Gastrocnemius medialis (tissue), 4 donors: Measurements from ENCODE around the gene KRT4. TPM values are rescaled to one million over a fixed set of nuclear protein-coding genes. Genes with fewer than 3 reads are reported as not detected.

ENCODE experiments used
- ATAC-seq, 2 donors: fragments of 150-250 bp; one replicate each; pipeline ENCODE4 v1.9.1; 2016
- DNase-seq, 2 donors: peaks; one replicate each; pipeline ENCODE4 v3.0.0-alpha.2; 2019
- H3K27ac ChIP-seq, 4 donors: fragments of 200-600 bp; sonication (generic); 1 replicate in 1 of 4; 2 replicates in 3 of 4; pipeline ENCODE4 v1.5.1; 2016 to 2018; ENCODE audit warnings: mild to moderate bottlenecking in 2 of 4, moderate library complexity in 1 of 4
- H3K27me3 ChIP-seq, 3 donors: fragments of 200-600 bp; sonication (generic) in 2 of 3; 1 replicate in 1 of 3; 2 replicates in 2 of 3; pipeline versions ENCODE4 v1.5.1 to v1.6.0; 2016 to 2019; ENCODE audit warnings: mild to moderate bottlenecking in 1 of 3, moderate library complexity in 1 of 3
- H3K36me3 ChIP-seq, 2 donors: fragments of 200-600 bp; sonication (generic) in 1 of 2; one replicate each; pipeline ENCODE4 v1.5.1; 2017 to 2018
- H3K4me1 ChIP-seq, 2 donors: fragments of 200-600 bp; sonication (generic) in 1 of 2; one replicate each; pipeline ENCODE4 v1.5.1; 2016 to 2017; ENCODE audit warnings: mild to moderate bottlenecking in 2 of 2
- H3K4me3 ChIP-seq, 4 donors: fragments of 200-600 bp; sonication (generic) in 3 of 4; 1 replicate in 1 of 4; 2 replicates in 3 of 4; pipeline ENCODE4 v1.5.1; 2016 to 2019; ENCODE audit warnings: mild to moderate bottlenecking in 2 of 4
- H3K9me3 ChIP-seq, 3 donors: fragments of 200-600 bp; sonication (generic) in 2 of 3; 1 replicate in 1 of 3; 2 replicates in 2 of 3; pipeline ENCODE4 v1.5.1; 2016 to 2019
- CTCF ChIP-seq, 5 experiments: fragments of 450-650 bp in 3 of 5; fragments of 200-600 bp in 2 of 5; sonication (generic) in 2 of 5; IDR thresholded peaks in 4 of 5; conservative IDR thresholded peaks in 1 of 5; 1 replicate in 4 of 5; 2 replicates in 1 of 5; pipeline ENCODE4 v1.5.1; 2016 to 2019; ENCODE audit warnings: antibody characterized with exemption in 5 of 5, mild to moderate bottlenecking in 3 of 5, moderate library complexity in 3 of 5
- POLR2A ChIP-seq, 2 donors: fragments of 450-650 bp; IDR thresholded peaks; one replicate each; pipeline ENCODE4 v1.6.1; 2017; ENCODE audit warnings: antibody characterized with exemption in 2 of 2, mild to moderate bottlenecking in 2 of 2, moderate library complexity in 2 of 2
- in situ Hi-C, 4 donors: fragments of 200-750 bp; cut with MboI; loops; one replicate each; pipeline versions ENCODE4 v1.15.0 to v1.8.0; 2017; ENCODE audit warnings: low sequenced_read_pairs in 4 of 4
- intact Hi-C: fragments of 100-400 bp; cut with DNase I; formaldehyde crosslinking; loops from one replicate; pipeline ENCODE4 v1.15.1; 2023; ENCODE audit warnings: low total_unique reads
- total RNA-seq, 4 donors: library from RNA; depleted of rRNA; stranded (reverse); fragments of >200 nt; gene quantifications; one replicate each; pipeline versions ENCODE4 v1.1.0 to v1.2.3, GENCODE V29; 2016

Gene KRT4
- total RNA-seq, 4 donors from 2014 or later, result not detected

DNA sequence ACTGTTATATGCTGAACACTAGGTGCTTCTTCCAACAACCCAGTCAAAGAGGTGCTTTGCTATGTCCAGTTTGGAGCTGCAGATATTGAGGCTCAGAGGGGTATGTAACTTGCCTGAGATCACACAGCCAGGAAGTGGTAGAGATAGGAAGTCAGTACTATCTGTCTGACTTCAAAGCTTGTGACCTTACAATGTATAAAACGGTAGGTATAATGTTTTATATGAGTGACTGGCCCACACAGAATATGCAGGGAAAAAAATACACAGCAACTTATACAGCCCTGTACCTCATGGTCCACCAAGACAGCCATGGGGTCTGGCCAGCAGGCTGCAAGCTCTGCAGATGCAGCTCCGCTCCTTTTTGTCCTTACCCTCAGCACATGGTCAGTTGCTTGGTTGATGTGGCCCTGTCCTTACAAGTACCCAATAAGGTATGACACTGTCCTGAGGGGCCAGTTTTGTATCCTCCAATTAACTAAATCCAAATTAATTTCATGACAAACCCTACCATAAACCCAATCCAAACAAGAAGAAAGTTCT, 3.9 kb upstream of the KRT4 start:
- ATAC-seq (no peak), DNase-seq (no peak)
- no peaks in the 10 kb centered on the region for H3K9me3 ChIP-seq
- no peak overlapping the region for H3K27ac ChIP-seq
- H3K4me3 ChIP-seq, result no peak overlapping the region
- intact Hi-C loops, result no loop called here
- TF ChIP-seq POLR2A (IDR thresholded peaks at IDR 0.05), result no peak
- TF ChIP-seq CTCF (IDR thresholded peaks at IDR 0.05 in 4 of 5, conservative IDR thresholded peaks at IDR 0.05 in 1 of 5), result no peak
- no peaks in the 10 kb centered on the region for H3K4me1 ChIP-seq
- in situ Hi-C loops, result no loop called here
- no peaks in the 10 kb centered on the region for H3K36me3 ChIP-seq
- peaks cover 0 to 21% (median 6%) of the 10 kb centered on the region in 3 donors for H3K27me3 ChIP-seq

DNA sequence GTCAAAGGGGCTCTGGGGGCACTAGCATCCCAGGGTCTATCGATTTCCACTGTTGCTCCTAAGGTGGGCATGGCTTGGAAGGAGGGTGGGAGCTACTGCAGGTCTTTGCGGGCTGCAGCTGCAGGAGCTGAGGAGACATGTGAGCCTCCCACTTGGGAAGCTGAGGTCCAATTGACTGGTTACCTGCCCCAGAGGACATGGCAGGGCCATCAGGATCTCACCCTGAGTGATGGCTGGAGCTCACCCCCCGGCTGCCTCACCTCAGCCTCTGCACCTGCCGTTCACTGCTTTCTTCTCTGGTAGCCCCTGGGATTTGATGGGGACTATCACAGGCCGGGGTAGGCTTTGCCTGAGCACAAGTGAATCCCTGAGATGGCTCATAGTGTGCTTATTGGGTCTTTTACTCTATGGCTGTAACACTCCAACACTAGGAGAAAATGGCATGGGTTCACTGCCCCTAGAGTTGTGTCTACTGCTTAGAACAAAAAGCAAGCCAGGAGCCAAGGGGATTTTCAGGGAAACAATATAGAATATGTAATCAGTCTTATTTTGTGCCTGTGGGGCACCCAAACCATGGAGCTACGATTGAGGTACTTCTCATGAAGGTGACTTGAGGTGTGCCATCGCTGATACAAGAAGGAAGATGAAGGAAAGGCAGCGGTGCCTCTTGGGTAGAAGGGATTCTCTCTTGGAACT, 3.2 kb upstream of the KRT4 start:
- in situ Hi-C loops, result no loop called here
- peaks cover 0 to 21% (median 1%) of the 10 kb centered on the region in 3 donors for H3K27me3 ChIP-seq

GRCh38 chr12:52815676-52816588, 2.0 kb upstream of the KRT4 start:
- Histone ChIP-seq H3K4me1 (no peaks in the 10 kb centered on the region), H3K27me3 (peaks cover 0 to 21% (median 0%) of the 10 kb centered on the region in 3 donors), H3K4me3 (no peak overlapping the region), H3K27ac (no peak overlapping the region), H3K9me3 (no peaks in the 10 kb centered on the region), H3K36me3 (no peaks in the 10 kb centered on the region)
- in situ Hi-C loops, result no loop called here
- intact Hi-C loops, result no loop called here
- TF ChIP-seq CTCF (IDR thresholded peaks at IDR 0.05 in 4 of 5, conservative IDR thresholded peaks at IDR 0.05 in 1 of 5) (no peak), POLR2A (IDR thresholded peaks at IDR 0.05) (no peak)
- DNase-seq (no peak), ATAC-seq (no peak)

More for the DNA sequence above, 3.2 kb upstream of the KRT4 start:
- no peak for ATAC-seq
- DNase-seq, result no peak
- Histone ChIP-seq H3K9me3 (no peaks in the 10 kb centered on the region), H3K4me3 (no peak overlapping the region), H3K4me1 (no peaks in the 10 kb centered on the region), H3K36me3 (no peaks in the 10 kb centered on the region), H3K27ac (no peak overlapping the region)
- TF ChIP-seq POLR2A (IDR thresholded peaks at IDR 0.05) (no peak), CTCF (IDR thresholded peaks at IDR 0.05 in 4 of 5, conservative IDR thresholded peaks at IDR 0.05 in 1 of 5) (no peak)
- intact Hi-C loops, result no loop called here

- no peaks in the 10 kb centered on the region for H3K9me3 ChIP-seq
- no peak for ATAC-seq
- H3K4me3 ChIP-seq, result no peak overlapping the region
- H3K27me3 ChIP-seq, result peaks cover 0 to 21% (median 0%) of the 10 kb centered on the region in 3 donors
- TF ChIP-seq CTCF (IDR thresholded peaks at IDR 0.05 in 4 of 5, conservative IDR thresholded peaks at IDR 0.05 in 1 of 5), result no peak
- no peak for TF ChIP-seq POLR2A (IDR thresholded peaks at IDR 0.05)
- no peak overlapping the region for H3K27ac ChIP-seq
- in situ Hi-C loops, result no loop called here
- no peaks in the 10 kb centered on the region for H3K4me1 ChIP-seq
- no peak for DNase-seq
- no peaks in the 10 kb centered on the region for H3K36me3 ChIP-seq
- intact Hi-C loops, result no loop called here
Observed at GRCh38 chr12:52815161-52815560, 1.2 kb upstream of the KRT4 start.
